Erythroblast (primary cell): Measurements from ENCODE around the gene PMM1.
"Not testable (repeated sequence)": the region's sequence is repeated elsewhere in the genome, so short reads cannot be mapped to it uniquely, and the experiment has no call there.

Experiments
- GATA1 ChIP-seq: IDR thresholded peaks from 2 replicates; pipeline ENCODE4 v1.6.1; 2011; ENCODE audit warnings: low read depth, mild to moderate bottlenecking, control low read depth, low read length, moderate library complexity
- POLR2A ChIP-seq: IDR thresholded peaks from 2 replicates; pipeline ENCODE4 v1.6.1; 2011; ENCODE audit warnings: mild to moderate bottlenecking, low read length

GRCh38 chr22:41593336-41593960 is 3.8 kb upstream of the PMM1 start:
- TF ChIP-seq POLR2A, GATA1: not testable (repeated sequence)
